Measurements from ENCODE around the gene KLHL12. TPM values are rescaled to one million over a fixed set of nuclear protein-coding genes. Genes with fewer than 3 reads are reported as not detected.

The KLHL12 gene
- total and polyA plus RNA-seq, 2 of the 8 experiments (the other 6 are each of a cell fraction or from before 2014, with no cell fraction given): 27.2 to 33.3 TPM

- Histone ChIP-seq H3K18ac (ENCODE audit: extremely low read depth, low read length) (no peak overlapping the region), H3K36me3 (ENCODE audit: control insufficient read depth in 2 of 4, insufficient read depth in 4 of 4, low read length in 3 of 4) (peaks cover 0 to 2% (median 0%) of the 10 kb centered on the region in 4 experiments; a peak in 1 of 8 replicates), H4K8ac (ENCODE audit: extremely low read depth, insufficient read depth, low read length) (no peak overlapping the region), H3K14ac (ENCODE audit: insufficient read length) (no peak overlapping the region), H2AFZ (ENCODE audit: low read length) (no peak overlapping the region), H4K20me1 (replicated peaks in 1 of 2; ENCODE audit: control insufficient read depth in 1 of 2, insufficient read depth in 2 of 2, low read length in 2 of 2) (peaks cover 0 to 5% of the 10 kb centered on the region in 2 experiments), H3K9me3 (ENCODE audit: insufficient read depth in 2 of 2, low read depth in 1 of 2, low read length in 1 of 2) (no peaks in the 10 kb centered on the region), H3K27ac (ENCODE audit: low read depth, low read length) (no peak overlapping the region), H2BK120ac (replicated peaks; ENCODE audit: low read depth, low read length) (no peak overlapping the region), H3K27me3 (replicated peaks in 1 of 4; ENCODE audit: control insufficient read depth in 3 of 4, extremely low read depth in 1 of 4, insufficient read depth in 3 of 4, low read length in 3 of 4) (no peaks in the 10 kb centered on the region), H3K79me2 (ENCODE audit: control insufficient read depth in 1 of 2, insufficient read depth in 2 of 2, low read length in 2 of 2) (peaks cover 8 to 35% of the 10 kb centered on the region in 2 experiments), H3K79me1 (ENCODE audit: low read depth, low read length) (no peaks in the 10 kb centered on the region; the same call in 1 of the 2 replicates), H2AK5ac (ENCODE audit: low read depth, low read length) (no peak overlapping the region), H3K56ac (replicated peaks; ENCODE audit: insufficient read length, low read depth, low read length) (no peak overlapping the region), H3K9ac (replicated peaks in 1 of 4; ENCODE audit: extremely low read depth in 1 of 4, low read depth in 3 of 4, low read length in 3 of 4) (no peak overlapping the region), H2BK5ac (ENCODE audit: low read depth, low read length) (no peak overlapping the region), H3K23ac (ENCODE audit: insufficient read length) (no peak overlapping the region), H2BK20ac (ENCODE audit: low read length) (no peak overlapping the region), H4K5ac (ENCODE audit: insufficient read length, low read depth, low read length) (no peak overlapping the region), H2BK12ac (ENCODE audit: low read depth, low read length) (no peak overlapping the region), H3K4me3 (ENCODE audit: extremely low read depth in 1 of 4, insufficient read depth in 2 of 4, low read depth in 3 of 4, low read length in 4 of 4) (peak overlapping the region in 1 of 4 experiments; percentile 99; a peak in 1 of 8 replicates), H3K4ac (replicated peaks; ENCODE audit: insufficient read length, low read depth, low read length) (no peak overlapping the region), H3K4me2 (ENCODE audit: insufficient read depth in 1 of 2, low read depth in 2 of 2, low read length in 2 of 2) (peak overlapping the region in 1 of 2 experiments; percentile 84; a peak in 1 of 4 replicates), H2BK15ac (ENCODE audit: low read length) (no peak overlapping the region), H4K91ac (replicated peaks; ENCODE audit: insufficient read length, low read length) (no peak overlapping the region), H3K23me2 (ENCODE audit: low read depth, low read length) (peaks cover 6% of the 10 kb centered on the region), H3K4me1 (replicated peaks in 1 of 4; ENCODE audit: control insufficient read depth in 3 of 4, insufficient read depth in 4 of 4, low read length in 3 of 4) (peaks cover 0 to 3% (median 0%) of the 10 kb centered on the region in 4 experiments; a peak in 1 of 7 replicates)
- FAIRE-seq: no peak
- TF ChIP-seq KDM5A (IDR thresholded peaks at IDR 0.05; ENCODE audit: low read length) (no peak), TCF12 (IDR thresholded peaks at IDR 0.05; ENCODE audit: low read depth, low read length) (no peak), CBX5 (IDR thresholded peaks at IDR 0.05; ENCODE audit: low read depth, low read length) (no peak), CHD2 (IDR thresholded peaks at IDR 0.05; ENCODE audit: low read length) (no peak), JUND (IDR thresholded peaks at IDR 0.05; ENCODE audit: low read length) (no peak), TEAD4 (IDR thresholded peaks at IDR 0.05; ENCODE audit: low read depth, low read length) (no peak), ATF2 (IDR thresholded peaks at IDR 0.05; ENCODE audit: low read length) (no peak)
- no peak for DNase-seq (ENCODE audit: low read depth in 1 of 2, low spot score in 2 of 2)
- CTCF ChIA-PET (ENCODE audit: partially characterized antibody): interaction anchor here (0.9 to 1.7 kb wide), 4 partner anchors 9 to 47 kb away, joined by 3 to 10 read pairs (median 3); no protein-coding TSS in a partner anchor
- 82% methylated on average over 1 of the region's 1 CpG; no CpG with 5 or more reads in 1 of the 2 experiments for WGBS, 2 experiments (ENCODE audit: extremely low coverage in 1 of 2, insufficient coverage in 1 of 2, insufficient read length in 1 of 2, insufficient replicate concordance in 2 of 2, low coverage in 1 of 2, low lambda C conversion rate in 2 of 2, missing lambda C conversion rate in 1 of 2)
- POLR2A ChIA-PET (ENCODE audit: partially characterized antibody): interaction anchor here (0.9 to 1.3 kb wide), 7 partner anchors 12 to 147 kb away, joined by 3 to 4 read pairs (median 3); partner anchors contain the start of gene KLHL12
Measured at GRCh38 chr1:202959276-202959620, 32.2 kb upstream of the KLHL12 start.
